Non-pigmented ciliary epithelial cell (primary cell): ENCODE measurements around the gene SC5D.

Experiments used
- DNase-seq: peaks from one replicate; pipeline ENCODE4 v3.0.0-alpha.2; 2010; ENCODE audit warnings: low read depth

SC5D gene

DNA sequence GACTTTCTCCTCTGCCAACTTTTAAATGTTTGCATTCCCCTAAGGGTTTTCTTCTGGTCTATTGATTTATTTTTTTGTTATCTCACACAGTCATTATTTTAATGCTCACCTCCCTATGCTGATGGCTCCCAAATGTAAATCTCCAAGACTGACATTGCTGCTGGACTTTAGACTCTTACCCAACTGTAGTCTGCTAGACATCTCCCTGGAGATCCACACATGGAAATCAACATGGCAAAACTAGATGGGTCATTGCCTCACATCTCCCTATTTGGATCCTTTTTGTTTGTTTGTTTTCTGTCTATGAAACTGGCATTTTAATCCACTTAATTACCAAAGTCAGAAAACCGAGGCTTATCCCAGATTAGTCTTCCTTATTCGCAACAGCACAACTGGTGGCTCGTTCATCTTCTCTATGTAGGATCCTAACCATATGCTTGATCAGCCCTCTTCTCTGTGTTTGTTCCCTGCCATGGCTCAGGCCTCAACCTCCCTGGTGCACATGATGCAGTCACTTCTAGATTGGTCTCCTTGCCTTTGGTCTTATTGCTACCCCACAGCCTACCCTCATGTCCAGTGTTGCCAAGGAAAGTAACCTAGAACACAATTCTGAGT, 37.3 kb downstream of the SC5D start:
- DNase-seq = no peak

DNA sequence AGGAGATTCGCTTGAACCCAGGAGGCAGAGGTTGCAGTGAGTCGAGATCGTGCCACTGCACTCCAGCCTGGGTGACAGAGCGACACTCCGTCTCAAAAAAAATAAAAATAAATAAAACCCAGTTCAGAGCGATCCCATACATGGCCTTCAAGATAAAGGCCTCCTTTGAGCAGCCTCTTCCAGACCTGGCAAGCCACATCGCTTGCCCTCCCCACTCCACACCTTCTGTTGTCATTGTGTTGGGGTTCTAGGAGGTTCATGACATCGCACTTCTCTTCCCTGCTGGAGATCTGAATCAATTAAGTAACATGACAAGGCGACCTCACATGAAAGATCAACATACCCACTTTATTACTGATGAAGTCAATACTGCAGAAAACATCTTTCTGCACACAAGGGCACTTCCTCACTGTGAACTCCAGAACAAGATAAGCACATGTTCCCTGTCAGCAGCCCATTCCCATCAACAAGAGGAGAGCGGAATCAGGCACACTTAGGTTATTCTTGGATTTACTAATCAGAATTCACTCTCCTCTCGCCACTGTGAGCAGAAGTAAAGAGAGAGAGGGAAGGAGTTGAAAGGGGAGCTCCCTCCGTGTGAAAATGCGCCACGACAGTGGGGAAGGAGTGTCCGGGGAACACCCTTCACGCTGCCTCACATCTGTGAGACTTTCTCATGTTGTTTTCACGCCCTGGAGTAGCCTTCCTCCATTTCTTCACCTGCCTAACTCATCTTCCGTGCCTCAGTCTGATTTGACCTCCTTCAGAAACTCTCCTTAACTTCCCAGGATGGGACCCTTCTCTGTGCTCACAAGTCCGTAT, 38.3 kb downstream of the SC5D start:
- no peak for DNase-seq

DNA sequence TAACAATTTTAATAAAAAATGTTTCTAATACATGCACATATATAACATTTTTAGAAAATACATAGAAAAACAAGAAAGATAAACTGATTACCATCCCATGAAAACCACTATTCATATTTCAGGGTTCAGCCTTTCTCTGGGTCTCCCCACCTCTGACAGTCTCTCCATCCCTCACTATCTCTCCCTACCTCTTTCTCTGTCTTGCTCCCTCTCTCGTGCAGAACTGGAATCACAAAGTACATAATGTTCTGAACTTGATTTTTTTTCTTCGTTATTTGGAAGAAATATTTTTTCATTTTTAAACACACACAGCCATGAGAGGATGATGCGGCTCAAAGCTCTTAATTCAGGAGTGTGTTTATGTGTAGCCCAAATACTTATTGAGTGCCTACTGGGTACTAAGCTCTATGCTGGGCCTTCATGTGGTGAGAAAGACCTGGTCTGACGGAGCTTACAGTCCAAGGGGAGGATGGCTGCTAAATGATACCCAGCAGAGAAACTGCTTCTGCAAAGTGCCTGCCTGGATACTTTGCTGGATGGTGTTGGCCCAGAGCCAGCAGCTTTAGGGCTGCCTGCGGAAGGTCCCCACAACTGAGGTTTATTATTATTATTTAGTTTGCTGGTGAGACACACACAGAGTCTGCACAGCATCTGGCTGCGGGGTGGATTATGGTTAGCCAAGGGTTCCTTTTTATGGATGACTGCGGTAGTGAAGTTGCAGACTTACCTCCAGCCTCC, 42.6 kb downstream of the SC5D start:
- DNase-seq = no peak

DNA sequence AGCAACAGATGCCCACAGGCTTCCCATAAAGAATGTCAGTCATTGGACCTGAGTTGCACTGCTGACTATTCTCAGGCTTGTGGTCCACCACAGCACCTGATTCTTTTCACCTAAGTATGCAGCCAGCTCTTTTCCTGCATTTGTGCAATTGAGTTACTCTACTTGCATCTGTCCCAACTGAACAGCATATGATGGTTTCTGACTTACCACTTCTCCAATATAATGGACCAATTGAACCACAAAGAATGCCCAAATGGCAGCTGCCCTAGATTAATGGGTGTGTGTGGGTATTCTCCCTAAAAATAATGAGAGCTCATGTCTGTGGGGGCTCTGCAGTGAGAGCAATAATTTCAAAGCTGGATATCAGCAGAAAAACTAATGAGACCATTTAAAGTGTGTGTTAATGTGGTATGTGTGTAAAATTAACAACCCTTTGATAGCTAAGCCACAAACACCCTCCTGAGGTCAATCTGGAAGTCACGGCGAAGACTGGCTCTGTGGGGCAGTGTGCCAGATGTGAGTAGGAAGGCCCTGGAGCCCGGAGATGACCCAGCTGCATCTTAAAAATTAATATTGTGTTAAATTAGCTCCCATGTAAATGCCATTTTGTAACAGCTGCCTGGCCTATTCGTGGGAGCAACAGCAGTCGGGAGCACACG, 43.8 kb downstream of the SC5D start:
- DNase-seq = no peak

DNA sequence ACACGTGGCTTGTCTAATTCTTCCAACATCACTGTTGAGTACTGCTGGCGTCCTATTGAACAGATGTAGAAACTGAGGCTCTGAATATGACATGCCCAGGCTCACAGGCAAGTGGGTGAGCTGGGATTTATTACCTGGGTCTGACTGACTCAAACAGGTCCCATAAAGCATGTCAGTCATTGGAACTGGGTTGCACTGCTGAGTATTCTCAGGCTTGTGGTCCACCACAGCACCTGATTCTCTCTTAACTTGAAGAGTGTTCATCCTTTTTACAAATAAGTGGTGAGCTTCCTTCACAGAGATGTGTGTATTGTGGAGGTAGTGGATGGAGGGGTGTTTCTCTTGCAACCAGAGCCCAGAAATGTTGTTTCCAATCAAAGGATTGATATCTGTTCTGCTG, 44.5 kb downstream of the SC5D start:
- no peak for DNase-seq

GRCh38 chr11:121337740-121338272, 45.2 kb downstream of the SC5D start:
- no peak for DNase-seq

GRCh38 chr11:121338536-121338935, 46.0 kb downstream of the SC5D start:
- DNase-seq = no peak

- no peak for DNase-seq
Measured at GRCh38 chr11:121340032-121340580, 47.5 kb downstream of the SC5D start.

GRCh38 chr11:121341609-121342008, 49.0 kb downstream of the SC5D start:
- DNase-seq = no peak

DNA sequence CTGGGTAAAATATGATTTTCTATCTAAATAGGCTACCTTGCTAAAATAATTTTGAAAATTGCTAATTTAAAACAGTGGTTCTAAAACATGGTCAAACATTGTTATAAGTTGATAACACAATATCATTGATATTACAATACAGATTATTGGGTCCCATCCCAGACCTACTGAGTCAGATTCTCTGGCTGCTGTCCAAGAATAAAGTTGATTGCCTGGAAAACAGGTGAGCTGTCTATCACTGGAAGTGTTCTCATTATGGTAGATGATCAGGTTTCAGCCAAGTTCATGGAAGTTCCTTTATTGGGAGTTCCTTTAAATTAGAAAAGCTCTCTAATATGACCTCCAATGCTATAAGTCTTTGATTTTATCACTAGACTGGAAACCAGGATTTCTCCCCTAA, 52.3 kb downstream of the SC5D start:
- no peak for DNase-seq

DNA sequence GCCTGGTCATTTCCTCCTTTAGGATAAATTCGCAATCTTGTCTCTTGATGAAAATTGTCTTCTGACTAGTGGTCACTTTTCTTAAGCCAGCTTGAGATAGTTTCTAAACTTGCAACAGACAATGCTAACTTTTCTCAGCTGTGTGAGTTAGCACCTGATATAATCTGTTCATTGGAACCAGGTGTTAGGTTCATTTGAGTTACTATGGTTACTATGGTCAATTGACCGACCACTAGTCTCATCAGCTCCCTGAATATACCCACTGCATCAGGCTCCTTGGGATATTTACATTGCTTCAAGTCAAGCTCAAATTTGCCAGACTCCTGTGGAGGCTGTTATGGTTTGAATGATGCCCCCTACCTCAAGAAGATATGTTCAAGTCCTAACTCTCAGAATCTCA, 54.5 kb downstream of the SC5D start:
- no peak for DNase-seq

- DNase-seq = no peak
Measured at GRCh38 chr11:121347813-121348212, 55.2 kb downstream of the SC5D start.

- no peak for DNase-seq
Measured at GRCh38 chr11:121348220-121348875, 55.8 kb downstream of the SC5D start.

DNA sequence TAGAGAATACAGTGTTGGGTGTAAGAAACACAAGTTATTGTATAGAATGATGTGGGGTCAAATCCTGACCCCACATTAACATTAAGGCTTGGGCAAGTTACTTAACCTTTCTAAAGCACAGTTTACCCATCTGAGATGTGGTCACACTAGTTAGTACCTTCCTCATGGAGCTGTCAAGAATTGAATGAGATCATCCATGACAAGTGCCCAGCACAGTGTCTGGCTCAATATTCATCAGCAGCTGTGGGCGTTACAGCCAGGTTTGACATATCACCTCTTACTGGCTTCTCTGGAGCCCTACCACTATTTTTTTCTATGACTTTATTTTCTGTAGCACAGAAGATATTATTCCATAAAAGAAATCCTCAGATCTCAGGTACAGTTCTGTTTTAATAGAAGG, 57.2 kb downstream of the SC5D start:
- no peak for DNase-seq

DNA sequence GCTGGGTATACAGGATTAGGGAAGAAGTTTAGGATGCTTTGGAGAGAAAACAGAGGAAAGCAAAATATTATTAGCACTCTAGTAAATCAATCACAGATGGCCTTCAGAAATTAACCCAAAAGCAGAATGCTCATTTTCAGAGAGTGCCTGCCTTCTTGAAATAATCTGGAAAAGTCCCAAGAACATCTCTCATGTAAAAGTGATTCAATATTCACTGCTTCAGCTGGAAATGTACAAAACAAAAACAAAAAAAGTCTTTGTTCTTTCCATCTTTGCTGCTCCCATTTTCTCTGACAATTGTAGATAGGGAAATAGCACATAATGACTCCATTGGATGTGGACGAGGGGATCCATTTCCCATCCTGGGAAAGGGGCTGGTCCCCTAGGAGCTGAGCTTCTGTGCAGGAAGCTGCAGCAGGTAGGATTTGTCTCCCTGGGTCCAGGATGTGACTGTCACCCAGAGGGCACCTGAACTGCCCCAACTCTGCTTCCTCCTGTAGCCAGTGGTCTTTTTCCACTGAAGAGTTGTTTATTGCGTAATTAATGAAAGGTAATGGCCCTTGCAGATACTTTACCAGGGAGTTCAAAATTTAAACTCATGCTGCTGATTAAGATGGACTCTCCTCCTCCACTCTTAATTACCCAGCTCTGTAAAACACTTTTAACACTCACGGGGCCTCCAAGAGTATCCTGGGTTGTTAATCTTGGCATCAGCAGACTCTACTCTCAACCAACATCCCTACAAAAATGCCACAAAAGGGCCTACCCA, 57.9 kb downstream of the SC5D start:
- DNase-seq = no peak

- no peak for DNase-seq
Measured at GRCh38 chr11:121351083-121351630, 58.6 kb downstream of the SC5D start.

DNA sequence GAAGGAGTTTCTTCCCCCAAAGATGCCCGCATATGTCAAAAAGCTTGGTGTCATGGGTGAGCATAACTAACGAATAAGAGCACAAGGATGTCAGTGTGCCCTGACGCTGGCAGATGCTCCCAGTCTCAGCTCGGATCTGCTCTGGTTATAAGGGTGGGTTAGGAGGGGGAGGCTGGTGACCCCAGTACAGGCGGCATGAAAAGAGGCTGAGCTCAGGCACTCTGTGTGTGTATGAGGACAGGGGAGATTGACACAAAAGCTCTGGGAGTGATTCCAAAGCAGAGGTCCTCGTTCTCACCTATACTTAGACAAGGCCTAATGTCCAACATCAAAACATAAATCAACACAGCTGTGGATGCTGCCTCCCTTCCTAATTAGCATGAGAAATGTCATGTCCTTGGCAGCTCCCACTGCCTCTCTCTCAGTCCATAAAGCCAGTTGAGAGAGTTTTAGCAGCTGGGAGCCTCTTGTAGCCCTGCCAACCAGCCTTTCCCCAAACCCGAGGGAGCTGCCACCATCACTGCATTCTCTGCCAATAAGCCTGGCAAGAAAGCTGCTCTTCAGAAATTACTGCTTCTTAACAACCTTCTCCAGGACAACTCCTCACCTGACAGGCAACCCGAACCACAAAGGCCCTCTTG, 59.8 kb downstream of the SC5D start:
- DNase-seq = no peak

DNA sequence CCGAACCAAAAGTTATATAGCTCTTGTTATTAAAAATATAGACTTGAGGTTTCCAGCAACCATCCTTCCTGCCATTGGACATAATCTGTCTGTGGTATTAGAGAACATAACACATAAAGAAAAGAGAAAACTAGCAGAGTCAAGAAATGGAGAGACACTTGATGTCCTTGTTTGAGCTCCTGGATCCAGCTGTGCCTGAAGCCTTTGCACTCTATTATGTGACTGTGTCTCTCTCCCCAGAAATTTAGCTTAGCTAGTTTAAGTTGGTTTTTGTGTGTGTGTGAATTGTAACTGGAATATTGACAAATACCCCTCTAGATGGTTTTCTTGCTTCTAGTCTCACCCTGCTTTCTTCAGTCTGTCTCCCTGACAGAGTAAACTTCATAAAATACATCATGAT, 61.6 kb downstream of the SC5D start:
- DNase-seq = no peak

GRCh38 chr11:121356357-121356756, 63.8 kb downstream of the SC5D start:
- DNase-seq = no peak
